SK-N-SH (cell line): ENCODE results near the gene GRIK1.

ENCODE experiments used
- EP300 ChIP-seq, 2 experiments: IDR thresholded peaks; 2 replicates each; pipeline versions ENCODE4 v1.4.0 to v1.6.1; 2012; ENCODE audit warnings: borderline replicate concordance in 1 of 2, low read depth in 1 of 2, low read length in 1 of 2
- EZH2phosphoT487 ChIP-seq: fragments of 200-600 bp; sonication (generic); IDR thresholded peaks from 2 replicates; pipeline ENCODE4 v1.6.1; 2017; ENCODE audit warnings: low read depth, mixed run types, mild to moderate bottlenecking, antibody characterized with exemption, moderate library complexity, borderline replicate concordance
- FOXJ3 ChIP-seq: sonication (generic); formaldehyde crosslinking; IDR thresholded peaks from 2 replicates; pipeline ENCODE4 v1.5.1; 2020; ENCODE audit warnings: mild to moderate bottlenecking, missing genetic modification reagents
- GABPA ChIP-seq: IDR thresholded peaks from 2 replicates; pipeline ENCODE4 v1.4.0; 2012; ENCODE audit warnings: low read depth, mild to moderate bottlenecking
- NFIC ChIP-seq: IDR thresholded peaks from 2 replicates; pipeline ENCODE4 v1.4.0; 2012; ENCODE audit warnings: borderline replicate concordance
- POLR2AphosphoS5 ChIP-seq: IDR thresholded peaks from 2 replicates; pipeline ENCODE4 v1.6.1; 2012; ENCODE audit warnings: low read depth, low read length
- RAD21 ChIP-seq: IDR thresholded peaks from 2 replicates; pipeline ENCODE4 v1.6.1; 2012; ENCODE audit warnings: mild to moderate bottlenecking, low read length
- SMC3 ChIP-seq: IDR thresholded peaks from 2 replicates; pipeline ENCODE4 v1.6.1; 2012; ENCODE audit warnings: low read depth, low read length, improper control_type of control experiment
- YY1 ChIP-seq: IDR thresholded peaks from 2 replicates; pipeline ENCODE4 v1.4.0; 2012; ENCODE audit warnings: low read depth, mild to moderate bottlenecking
- TF ChIP-seq, protein P1 (sequence below): IDR thresholded peaks from 2 replicates; pipeline ENCODE4 v1.6.1; 2012; ENCODE audit warnings: mild to moderate bottlenecking, low read depth, low read length, moderate library complexity
- TF ChIP-seq, protein P2 (sequence below): fragments of 200-600 bp; sonication (generic); IDR thresholded peaks from 2 replicates; pipeline ENCODE4 v1.6.1; 2017; ENCODE audit warnings: antibody characterized with exemption, mild to moderate bottlenecking, moderate library complexity
- TF ChIP-seq, protein P3 (sequence below): IDR thresholded peaks from 2 replicates; pipeline ENCODE4 v1.4.0; 2012; ENCODE audit warnings: low read depth

DNA sequence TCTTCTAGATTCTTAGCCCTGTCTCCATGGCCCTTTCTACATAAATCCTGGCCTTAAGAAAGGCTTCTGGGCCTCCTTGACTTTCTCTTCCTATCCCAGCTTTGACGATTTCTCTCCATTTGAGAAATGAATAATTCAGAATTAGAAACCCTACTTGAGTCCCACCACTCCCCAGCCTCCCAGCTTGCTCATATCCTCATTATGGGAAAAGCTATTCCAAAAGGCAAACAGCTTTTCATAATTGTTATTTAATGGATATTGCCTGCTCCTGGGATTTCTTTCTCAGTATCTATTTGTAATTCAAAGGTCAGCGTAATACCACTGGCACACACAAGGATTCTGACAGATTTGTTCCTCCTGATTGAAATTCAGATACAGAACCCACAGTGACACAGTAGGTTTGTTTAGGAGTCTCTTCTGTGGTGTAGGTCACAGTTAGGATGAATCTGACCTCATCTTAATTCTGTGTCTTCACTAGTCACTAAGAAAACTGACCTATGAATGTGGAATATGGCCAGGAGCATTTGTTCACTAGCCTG is 121.3 kb downstream of the GRIK1 start:
- no peak for TF ChIP-seq NFIC
- TF ChIP-seq EZH2phosphoT487: no peak
- no peak for TF ChIP-seq RAD21
- TF ChIP-seq EP300 (IDR thresholded peaks at IDR 0.05; ENCODE audit: borderline replicate concordance in 1 of 2, low read depth in 1 of 2, low read length in 1 of 2): no peak
- TF ChIP-seq, protein P1, sequence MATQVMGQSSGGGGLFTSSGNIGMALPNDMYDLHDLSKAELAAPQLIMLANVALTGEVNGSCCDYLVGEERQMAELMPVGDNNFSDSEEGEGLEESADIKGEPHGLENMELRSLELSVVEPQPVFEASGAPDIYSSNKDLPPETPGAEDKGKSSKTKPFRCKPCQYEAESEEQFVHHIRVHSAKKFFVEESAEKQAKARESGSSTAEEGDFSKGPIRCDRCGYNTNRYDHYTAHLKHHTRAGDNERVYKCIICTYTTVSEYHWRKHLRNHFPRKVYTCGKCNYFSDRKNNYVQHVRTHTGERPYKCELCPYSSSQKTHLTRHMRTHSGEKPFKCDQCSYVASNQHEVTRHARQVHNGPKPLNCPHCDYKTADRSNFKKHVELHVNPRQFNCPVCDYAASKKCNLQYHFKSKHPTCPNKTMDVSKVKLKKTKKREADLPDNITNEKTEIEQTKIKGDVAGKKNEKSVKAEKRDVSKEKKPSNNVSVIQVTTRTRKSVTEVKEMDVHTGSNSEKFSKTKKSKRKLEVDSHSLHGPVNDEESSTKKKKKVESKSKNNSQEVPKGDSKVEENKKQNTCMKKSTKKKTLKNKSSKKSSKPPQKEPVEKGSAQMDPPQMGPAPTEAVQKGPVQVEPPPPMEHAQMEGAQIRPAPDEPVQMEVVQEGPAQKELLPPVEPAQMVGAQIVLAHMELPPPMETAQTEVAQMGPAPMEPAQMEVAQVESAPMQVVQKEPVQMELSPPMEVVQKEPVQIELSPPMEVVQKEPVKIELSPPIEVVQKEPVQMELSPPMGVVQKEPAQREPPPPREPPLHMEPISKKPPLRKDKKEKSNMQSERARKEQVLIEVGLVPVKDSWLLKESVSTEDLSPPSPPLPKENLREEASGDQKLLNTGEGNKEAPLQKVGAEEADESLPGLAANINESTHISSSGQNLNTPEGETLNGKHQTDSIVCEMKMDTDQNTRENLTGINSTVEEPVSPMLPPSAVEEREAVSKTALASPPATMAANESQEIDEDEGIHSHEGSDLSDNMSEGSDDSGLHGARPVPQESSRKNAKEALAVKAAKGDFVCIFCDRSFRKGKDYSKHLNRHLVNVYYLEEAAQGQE: no peak
- TF ChIP-seq, protein P2, sequence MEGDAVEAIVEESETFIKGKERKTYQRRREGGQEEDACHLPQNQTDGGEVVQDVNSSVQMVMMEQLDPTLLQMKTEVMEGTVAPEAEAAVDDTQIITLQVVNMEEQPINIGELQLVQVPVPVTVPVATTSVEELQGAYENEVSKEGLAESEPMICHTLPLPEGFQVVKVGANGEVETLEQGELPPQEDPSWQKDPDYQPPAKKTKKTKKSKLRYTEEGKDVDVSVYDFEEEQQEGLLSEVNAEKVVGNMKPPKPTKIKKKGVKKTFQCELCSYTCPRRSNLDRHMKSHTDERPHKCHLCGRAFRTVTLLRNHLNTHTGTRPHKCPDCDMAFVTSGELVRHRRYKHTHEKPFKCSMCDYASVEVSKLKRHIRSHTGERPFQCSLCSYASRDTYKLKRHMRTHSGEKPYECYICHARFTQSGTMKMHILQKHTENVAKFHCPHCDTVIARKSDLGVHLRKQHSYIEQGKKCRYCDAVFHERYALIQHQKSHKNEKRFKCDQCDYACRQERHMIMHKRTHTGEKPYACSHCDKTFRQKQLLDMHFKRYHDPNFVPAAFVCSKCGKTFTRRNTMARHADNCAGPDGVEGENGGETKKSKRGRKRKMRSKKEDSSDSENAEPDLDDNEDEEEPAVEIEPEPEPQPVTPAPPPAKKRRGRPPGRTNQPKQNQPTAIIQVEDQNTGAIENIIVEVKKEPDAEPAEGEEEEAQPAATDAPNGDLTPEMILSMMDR: no peak
- TF ChIP-seq GABPA: no peak
- TF ChIP-seq FOXJ3 (CRISPR knock-in tag): no peak
- no peak for TF ChIP-seq SMC3
- TF ChIP-seq YY1: no peak
- TF ChIP-seq, protein P3, sequence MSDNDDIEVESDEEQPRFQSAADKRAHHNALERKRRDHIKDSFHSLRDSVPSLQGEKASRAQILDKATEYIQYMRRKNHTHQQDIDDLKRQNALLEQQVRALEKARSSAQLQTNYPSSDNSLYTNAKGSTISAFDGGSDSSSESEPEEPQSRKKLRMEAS: no peak
- TF ChIP-seq POLR2AphosphoS5: no peak
